ENCODE results near the gene CAMKK1.

Gene CAMKK1

GRCh38 chr17:3895354-3895753 is 2.5 kb upstream of the CAMKK1 start:
- no peak for FAIRE-seq

DNA sequence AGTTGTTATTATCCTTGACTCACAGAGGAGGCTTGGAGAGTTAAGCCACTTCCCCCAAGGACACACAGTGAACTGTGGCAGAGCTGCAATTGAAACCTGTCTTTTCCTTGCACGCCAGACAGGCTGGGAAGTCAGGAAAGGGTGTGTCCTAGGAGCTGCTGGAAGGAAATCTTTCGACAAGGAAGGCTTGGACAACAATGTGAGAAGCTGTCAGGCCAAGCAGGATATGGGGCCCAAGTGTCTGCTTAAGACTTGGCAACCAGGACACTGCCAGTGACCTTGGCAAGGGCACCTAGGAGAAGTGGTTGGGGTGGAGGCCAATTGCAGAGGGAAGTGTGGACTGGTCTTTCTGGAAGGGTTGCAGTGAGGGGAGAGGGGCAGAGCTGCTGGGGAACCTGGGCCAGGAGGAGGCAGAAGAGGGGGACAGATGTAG is 2.1 kb upstream of the CAMKK1 start:
- no peak for FAIRE-seq

DNA sequence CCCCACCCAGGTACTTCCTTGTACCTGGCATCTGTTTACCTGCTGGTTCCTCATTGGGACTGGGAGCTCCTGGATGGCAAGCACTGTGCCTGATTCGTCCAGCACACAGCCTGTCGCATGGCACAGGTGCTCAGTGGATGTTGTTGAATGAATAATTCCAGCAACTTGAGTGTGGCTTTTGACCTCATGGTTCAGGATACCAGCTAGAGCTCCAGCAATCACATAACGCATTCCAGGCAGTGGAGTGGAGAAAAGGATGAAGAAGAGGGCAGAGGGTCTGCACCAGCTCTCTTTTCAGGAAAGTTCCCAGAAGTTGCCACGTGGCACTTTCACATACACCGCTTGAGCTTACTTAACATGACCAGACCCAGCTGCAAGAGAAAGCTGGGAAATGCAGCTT is 1.3 kb upstream of the CAMKK1 start:
- no peak for FAIRE-seq

DNA sequence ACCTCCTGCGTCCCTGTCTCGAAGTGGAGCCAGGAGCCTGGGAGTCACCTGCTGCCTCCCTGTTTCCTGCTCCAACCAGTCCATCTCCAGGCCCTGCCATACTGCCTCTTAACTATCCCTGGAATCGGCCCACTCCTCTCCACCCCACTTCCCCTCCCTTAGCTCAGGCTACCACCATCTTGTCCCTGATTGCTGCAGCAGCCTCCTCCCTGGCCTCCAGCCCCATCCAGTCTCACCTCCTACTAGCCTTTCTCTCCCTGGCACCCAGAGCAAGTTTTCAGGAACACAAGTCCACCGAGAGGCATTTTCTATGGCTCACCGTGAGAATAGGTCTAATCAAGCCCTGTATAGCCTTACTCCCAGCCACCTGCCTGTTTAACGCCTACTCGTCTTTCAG is 865 bp upstream of the CAMKK1 start:
- FAIRE-seq = no peak

DNA sequence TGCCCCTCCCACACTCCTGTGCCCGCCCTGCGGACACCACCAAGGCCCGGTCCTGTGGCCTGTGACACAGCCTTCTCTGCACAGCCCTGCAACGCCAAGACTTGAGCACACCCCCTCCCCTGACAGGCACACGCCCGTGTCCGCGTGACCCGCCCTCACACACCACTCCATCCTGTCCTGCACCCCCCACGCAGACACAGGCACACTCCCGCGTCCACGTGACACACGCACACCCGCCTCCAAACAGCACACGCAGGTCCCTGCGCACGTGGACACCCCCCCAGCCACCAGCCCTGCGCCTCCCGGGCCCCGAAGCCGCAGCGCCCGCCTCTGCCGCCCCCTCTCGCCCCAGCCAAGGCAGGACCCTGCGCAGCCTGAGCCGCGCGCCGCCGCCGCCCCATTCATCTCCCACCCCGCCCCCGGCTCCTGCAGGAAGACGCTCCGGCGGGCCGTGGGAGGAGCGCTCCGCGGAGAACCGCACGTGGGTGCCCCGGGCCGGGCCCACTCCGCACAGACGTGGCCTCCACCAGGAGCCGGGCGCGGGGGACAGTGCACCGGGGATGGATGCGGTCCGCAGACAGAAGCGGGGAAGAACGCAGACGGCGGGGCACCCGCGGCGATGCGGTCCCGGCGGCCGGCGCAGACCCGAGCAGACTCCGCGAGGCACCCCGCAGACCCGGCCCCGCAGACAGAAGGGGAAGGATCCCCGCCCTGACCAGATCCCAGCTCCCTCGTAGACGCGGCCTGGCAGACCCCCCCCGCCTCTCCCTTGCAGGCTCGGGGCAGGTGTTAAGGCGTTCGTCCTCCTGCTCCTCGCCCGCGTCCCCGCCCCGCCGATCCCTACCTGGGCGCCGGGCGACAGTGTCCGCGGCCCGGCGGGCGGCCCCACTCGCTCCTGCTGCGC is 506 bp downstream of the CAMKK1 start:
- no peak for FAIRE-seq

- no peak for FAIRE-seq
Measured at GRCh38 chr17:3891626-3892094, 1.2 kb downstream of the CAMKK1 start.

DNA sequence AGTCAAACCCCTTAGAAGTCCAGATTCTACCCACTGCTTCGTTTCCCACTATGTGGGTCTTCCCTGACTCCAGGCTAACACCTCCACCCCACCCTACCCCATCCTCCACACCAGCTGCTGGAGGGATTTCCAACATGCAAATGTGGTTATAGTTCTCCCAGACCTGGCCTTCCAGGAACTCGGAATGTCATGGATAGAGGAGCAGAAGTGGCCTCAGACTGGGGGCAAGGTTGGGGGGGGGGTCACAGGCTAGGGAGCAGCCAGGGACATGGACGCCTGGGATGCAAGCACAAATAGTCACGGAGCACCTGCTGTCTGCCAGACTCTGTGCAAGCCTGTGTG is 2.0 kb downstream of the CAMKK1 start:
- FAIRE-seq = no peak

- no peak for FAIRE-seq
Measured at GRCh38 chr17:3890082-3890877, 2.6 kb downstream of the CAMKK1 start.

- no peak for FAIRE-seq
Measured at GRCh38 chr17:3889325-3890012, 3.4 kb downstream of the CAMKK1 start.

DNA sequence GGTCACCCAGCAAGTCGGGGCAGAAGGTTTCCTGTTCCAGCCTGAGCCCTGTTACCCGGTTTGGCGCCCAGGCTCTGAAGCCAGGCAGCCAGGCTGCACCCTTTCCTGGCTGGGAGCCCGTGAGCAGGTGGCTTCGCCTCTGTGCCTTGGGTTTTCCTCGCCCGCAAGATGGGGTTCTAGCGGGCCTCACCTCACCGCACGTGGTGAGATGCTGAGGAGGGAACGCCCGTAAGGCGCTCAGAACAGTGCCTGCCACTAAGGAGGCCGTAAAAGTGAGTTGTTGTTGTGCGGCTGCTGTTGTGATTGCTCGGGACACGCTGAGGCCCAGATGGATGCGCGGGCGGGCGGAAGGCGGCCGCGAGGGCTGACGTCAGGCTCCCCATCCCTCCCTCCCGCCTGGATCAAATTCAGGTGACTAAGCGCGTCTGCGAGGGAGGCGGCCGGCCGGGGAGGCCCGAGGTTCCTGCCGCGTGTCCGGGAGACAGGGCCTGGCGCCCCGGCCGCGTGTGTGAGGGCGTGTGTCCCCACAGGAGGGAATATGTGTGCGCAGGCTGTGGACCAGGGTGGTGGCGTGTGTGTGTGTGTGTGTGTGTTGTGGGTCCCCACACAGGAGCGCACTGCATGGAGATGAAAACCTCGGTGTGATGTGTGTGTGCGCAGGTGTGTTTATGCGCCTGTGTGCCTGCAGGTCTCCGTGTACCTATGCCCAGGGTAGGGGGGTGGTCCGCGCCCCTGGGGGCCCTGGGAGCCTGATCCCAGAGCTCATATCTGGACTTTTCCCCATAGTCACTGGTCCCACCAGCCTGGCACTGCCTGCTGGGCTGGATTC is 4.3 kb downstream of the CAMKK1 start:
- FAIRE-seq = no peak

- FAIRE-seq = no peak
Measured at GRCh38 chr17:3887804-3888203, 5.0 kb downstream of the CAMKK1 start.

GRCh38 chr17:3887394-3887793 is 5.5 kb downstream of the CAMKK1 start:
- FAIRE-seq = no peak

- FAIRE-seq = no peak
Measured at GRCh38 chr17:3886776-3887175, 6.1 kb downstream of the CAMKK1 start.

- FAIRE-seq = no peak
Measured at GRCh38 chr17:3885970-3886369, 6.9 kb downstream of the CAMKK1 start.

- FAIRE-seq = no peak
Measured at GRCh38 chr17:3885271-3885670, 7.6 kb downstream of the CAMKK1 start.

DNA sequence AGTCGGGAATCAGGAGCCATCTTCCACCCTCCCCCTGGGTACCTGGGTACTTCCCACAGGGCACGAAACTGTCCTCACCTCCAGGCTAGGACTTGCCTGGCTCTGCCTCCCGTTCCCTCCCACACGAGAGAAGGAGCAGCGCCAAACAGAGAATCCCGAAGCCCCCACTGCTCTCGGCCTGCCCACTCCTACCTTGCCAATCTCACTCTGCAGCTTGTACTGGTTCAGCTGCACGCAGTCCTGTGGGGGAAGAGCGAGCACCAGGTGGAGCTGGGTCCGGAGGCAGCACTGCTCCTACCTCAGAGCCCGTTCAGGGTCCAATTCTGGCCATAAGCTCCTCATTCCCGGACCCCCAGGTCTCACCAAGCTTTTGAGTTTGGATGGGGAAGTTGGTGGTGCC is 8.7 kb downstream of the CAMKK1 start:
- no peak for FAIRE-seq

DNA sequence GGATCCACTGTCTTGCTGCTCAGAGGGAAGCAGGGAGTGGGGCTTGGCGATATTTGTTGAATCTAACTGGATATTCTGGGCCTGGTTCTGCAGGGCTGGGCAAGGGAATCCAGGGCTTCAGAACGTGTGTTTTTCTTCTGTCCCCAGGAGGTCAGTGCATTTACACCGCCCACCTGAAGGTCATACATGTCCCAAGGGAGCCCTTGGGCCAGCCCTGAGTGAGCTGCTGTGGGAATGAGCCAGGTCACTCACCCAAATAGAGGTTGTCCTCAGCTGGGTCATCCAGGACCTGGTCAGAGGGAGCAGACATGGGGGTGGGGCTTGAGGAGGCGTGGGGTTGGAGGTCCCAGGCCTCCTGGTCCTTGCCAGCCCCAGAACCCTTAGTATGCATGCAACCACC is 10.6 kb downstream of the CAMKK1 start:
- no peak for FAIRE-seq

GRCh38 chr17:3880983-3881382 is 11.9 kb downstream of the CAMKK1 start:
- no peak for FAIRE-seq

DNA sequence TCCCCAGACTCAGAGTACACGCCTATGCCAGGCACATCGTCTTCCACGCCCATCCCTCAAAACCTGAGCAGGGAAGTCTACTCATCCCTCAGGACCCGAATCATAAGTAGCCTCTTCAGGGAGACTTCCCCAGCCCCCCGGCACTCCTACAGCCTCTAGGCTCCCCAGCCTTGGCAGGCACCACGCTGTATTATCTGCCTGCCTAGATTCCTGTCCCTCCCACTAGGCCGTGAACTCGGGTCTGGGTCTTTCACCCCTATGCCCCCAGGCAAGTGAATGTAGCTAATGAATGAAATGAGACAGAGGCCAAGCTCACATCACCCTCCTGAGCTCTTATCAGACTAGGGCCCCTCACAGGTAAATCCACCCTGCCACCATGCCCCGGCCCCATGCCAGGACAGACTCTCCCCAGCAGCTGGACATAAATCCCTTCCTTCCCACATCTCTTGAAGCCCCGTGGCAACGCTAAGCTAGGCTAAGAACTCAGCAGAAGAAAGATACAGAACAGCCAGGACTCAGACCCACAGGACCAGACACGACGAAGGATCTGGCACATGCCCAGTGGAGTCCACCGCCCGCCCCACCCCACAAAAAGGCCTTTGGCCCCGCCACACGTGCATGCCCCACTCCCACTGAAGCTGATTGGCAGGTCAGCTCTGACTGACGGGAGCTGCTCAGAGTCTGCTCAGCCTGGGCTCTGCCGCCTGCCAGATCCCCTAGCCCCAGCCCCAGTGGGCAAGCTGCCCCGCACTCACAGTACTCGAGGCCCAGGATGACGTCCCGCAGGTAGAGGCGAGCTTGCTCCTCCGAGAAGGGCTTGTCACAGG is 13.0 kb downstream of the CAMKK1 start:
- FAIRE-seq = no peak

DNA sequence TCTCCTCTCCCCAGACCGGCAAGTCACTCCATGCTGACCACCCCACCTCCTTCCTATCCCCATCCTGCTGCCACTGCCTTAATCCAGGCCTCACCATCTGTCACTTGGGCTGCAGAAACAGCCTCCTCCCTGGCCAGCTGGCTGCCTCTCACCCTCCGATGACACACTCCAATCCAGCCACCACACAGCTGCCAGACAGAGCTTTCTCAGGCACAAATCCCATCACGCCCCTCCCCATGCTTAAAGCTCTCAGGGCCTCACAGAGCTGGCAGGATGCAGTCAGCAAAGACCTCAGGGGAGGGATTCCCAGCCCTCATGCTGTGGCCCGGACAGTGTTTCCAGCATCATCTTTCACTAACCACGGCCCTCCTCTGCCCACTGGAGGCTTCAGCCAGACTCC is 13.7 kb downstream of the CAMKK1 start:
- FAIRE-seq = no peak

GRCh38 chr17:3877220-3877619 is 15.6 kb downstream of the CAMKK1 start:
- no peak for FAIRE-seq

- no peak for FAIRE-seq
Measured at GRCh38 chr17:3875317-3875716, 17.5 kb downstream of the CAMKK1 start.

Measured in TTC549 (cell line).